Liver (tissue), 3 donors: ENCODE measurements around the gene ERGIC1.

Experiments used
- CTCF ChIP-seq: fragments of 150-350 bp; IDR thresholded peaks from 2 replicates; pipeline ENCODE4 v1.5.1; 2017; ENCODE audit warnings: improper control_type of control experiment, low read depth, low read length; ENCODE audit not compliant: missing input control
- EGR1 ChIP-seq, 2 donors: IDR thresholded peaks; 2 replicates each; pipeline ENCODE4 v1.6.1; 2016 to 2018; ENCODE audit warnings: antibody characterized with exemption in 2 of 2, low read depth in 2 of 2
- RAD21 ChIP-seq, 2 donors: IDR thresholded peaks; 2 replicates each; pipeline ENCODE4 v1.6.1; 2016; ENCODE audit warnings: antibody characterized with exemption in 2 of 2, mild to moderate bottlenecking in 2 of 2
- RXRA ChIP-seq, 2 donors: IDR thresholded peaks; 2 replicates each; pipeline ENCODE4 v1.6.1; 2017 to 2018; ENCODE audit warnings: antibody characterized with exemption in 2 of 2, mild to moderate bottlenecking in 1 of 2
- TAF1 ChIP-seq: conservative IDR thresholded peaks from 2 replicates; pipeline ENCODE4 v1.6.1; 2016; ENCODE audit warnings: antibody characterized with exemption, mild to moderate bottlenecking
- YY1 ChIP-seq: IDR thresholded peaks from 2 replicates; pipeline ENCODE4 v1.6.1; 2016; ENCODE audit warnings: antibody characterized with exemption, mild to moderate bottlenecking
- ZBTB33 ChIP-seq: IDR thresholded peaks from 2 replicates; pipeline ENCODE4 v1.6.1; 2016; ENCODE audit warnings: antibody characterized with exemption
- donor health status: healthy.
- donor health status: healthy.

- TF ChIP-seq CTCF (no peak), RAD21 (IDR thresholded peaks at IDR 0.05) (no peak), ZBTB33 (no peak), RXRA (IDR thresholded peaks at IDR 0.05) (no peak), TAF1 (no peak), YY1 (no peak), EGR1 (IDR thresholded peaks at IDR 0.05; ENCODE audit: low read depth in 2 of 2) (no peak)
Observed at GRCh38 chr5:172846677-172847076, 12.6 kb downstream of the ERGIC1 start.
